SHP77 treated with DMSO at 0.1 percent for 48 hours (cell line): ENCODE measurements around the gene KCNN2.

Experiments used
- DNase-seq: peaks from one replicate; lab custom pipeline; 2025; lab: John Stamatoyannopoulos, UW

KCNN2 gene

GRCh38 chr5:114362977-114363761 lies 1.3 kb downstream of the KCNN2 start:
- no peak for DNase-seq

GRCh38 chr5:114363837-114364236 lies 2.0 kb downstream of the KCNN2 start:
- no peak for DNase-seq

DNA sequence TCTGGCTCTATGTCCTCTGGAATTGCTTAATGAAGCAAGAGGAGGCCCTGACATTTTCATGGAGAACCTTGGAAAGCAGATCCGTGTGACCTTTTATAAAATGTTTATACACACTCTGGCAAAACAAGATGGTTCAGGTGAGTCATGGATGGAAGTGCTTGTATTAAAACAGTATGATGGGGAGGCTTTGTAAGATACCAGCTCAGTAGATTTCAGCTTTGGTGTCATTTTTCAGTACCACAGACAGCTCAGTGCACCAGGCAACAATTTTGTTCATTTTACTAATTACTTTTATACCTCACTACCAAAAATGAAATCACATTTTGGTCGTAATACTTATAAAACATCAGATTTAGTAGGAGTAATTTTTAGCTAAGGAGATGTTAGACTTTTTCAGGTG lies 5.2 kb downstream of the KCNN2 start:
- no peak for DNase-seq

GRCh38 chr5:114369680-114370417 lies 8.0 kb downstream of the KCNN2 start:
- DNase-seq: no peak

DNA sequence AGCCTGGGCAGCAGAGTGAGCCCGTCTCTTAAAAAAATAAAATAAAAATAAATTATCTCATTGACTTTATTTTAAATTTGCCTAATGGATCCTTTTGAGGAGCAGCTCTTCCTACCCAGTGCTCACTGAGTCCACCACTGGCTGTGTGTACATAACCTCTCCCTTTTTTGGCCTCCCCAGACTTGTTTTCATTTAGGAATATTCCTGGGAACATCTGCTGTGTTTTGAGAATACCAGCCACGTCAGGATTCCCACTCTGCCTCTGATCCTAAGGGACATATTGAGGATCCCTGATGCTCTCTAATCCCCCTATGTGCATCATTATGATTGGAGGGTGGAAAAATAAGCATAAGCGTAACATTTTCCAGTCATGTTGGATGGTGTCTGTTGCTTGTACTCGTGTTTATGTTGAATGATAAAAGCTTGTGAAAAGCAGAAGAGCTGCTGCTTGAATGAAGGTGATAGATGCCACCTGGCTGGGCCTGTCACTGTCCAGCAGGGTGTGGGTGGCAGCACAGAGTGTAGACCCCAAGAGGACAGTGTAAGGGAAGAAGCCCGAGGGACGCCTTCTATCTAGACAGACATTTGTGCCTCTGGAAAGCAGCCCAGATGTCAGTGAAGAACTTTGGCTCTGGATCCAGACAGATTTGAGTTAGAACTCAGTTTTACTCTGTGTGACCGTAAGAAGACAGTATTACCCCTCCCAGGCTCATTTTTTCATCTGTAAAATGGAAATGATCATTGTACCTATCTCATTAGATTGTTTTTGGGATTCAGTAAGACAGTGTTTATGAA lies 15.4 kb downstream of the KCNN2 start:
- DNase-seq: no peak

DNA sequence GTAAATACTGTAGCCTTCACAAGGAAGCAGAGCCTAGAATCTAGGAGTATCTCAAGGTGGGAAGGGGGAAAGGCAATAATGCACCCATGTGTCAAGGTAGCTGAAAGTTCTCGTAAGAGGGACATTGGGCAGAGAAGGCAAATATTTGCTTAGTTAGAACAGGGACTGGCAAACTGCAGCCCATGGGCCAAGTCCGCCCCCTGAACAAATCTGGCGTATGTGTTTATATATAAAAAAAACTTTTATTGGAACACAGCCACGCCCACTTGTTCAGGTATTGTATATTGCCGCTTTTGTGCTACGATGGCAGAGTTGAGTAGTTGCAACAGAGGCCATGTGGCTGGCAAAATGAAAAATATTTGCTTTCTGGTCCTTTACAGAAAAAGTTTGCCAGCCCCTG lies 16.1 kb downstream of the KCNN2 start:
- DNase-seq: no peak

DNA sequence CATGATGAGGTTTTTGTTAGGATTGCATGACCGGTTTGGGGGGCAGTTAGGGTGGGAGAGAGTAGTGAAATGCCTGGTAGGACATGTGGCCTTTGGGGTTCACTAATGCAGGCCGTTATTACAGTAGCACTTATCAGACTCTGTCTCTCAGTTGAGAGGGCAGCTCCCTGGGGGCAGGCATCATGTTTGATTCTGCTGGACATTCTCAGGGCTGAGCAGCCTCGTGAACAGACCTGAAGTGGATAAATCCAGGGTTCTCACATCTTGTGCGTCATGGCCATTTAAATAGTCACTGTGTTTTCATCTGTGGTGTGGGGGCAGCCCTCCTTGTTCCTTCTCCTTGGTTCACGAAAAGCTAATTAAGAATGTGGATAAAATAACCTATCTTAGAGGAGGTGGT lies 18.9 kb downstream of the KCNN2 start:
- DNase-seq: no peak

DNA sequence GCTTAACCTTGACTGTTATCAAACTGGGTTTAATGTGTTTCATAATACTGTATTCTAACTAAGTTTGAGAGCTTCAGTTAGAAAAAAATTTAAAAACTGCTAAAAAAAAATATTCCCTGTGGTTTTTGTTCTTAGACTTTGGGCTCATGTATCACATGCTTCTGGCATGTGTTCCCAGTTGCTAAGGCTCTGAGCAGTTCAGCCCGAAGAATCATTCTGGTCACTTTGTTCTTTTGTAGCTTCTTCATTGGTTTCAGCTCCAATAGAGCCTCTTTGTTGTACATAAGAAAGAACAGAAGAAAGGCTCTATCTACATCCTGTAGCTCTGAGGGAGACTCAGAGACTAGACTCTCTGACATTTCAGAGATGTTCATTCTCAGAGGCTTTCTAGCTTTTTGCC lies 25.6 kb downstream of the KCNN2 start:
- DNase-seq: no peak

DNA sequence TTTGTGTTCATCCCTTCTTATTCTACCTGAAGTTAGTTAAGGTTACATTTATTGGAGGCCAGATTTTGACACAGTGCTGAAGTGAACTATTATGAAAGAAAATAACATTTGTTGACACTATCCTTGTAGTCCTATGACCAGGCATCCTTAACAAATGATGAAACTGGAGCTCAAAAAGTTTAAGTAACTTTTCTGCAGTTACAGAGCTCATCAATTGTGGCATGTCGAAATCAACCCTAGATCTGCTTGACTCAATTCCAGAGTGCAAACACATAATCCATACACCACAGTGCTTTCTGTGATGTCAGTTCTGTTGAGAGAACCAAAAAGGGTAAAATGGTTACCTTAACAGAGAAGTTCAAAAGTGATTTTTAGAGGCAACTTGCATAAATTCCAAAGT lies 28.6 kb downstream of the KCNN2 start:
- DNase-seq: no peak

DNA sequence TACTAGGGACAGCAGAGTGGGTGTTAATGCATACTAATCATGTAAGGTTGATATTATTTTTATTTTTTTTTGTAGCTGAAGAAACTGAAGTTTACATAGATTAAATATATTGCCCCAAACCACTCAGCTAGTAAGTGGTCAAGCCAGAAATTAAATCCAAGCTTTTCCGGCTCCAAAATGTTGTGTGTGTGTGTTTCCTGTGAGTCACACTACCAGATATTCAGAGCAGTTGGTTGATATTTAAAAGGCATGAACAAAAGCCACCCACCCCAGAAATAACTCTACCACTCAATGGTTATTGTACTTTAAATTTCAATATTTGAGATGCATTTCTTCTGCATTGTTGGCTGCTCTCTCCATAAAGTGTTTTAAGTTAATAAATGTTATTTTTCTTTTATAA lies 29.5 kb downstream of the KCNN2 start:
- no peak for DNase-seq

- DNase-seq: no peak
Observed at GRCh38 chr5:114393159-114393558, 31.3 kb downstream of the KCNN2 start.

- no peak for DNase-seq
Observed at GRCh38 chr5:114402206-114402605, 40.3 kb downstream of the KCNN2 start.

- no peak for DNase-seq
Observed at GRCh38 chr5:114407783-114408182, 45.9 kb downstream of the KCNN2 start.

GRCh38 chr5:114408847-114409246 lies 47.0 kb downstream of the KCNN2 start:
- no peak for DNase-seq

DNA sequence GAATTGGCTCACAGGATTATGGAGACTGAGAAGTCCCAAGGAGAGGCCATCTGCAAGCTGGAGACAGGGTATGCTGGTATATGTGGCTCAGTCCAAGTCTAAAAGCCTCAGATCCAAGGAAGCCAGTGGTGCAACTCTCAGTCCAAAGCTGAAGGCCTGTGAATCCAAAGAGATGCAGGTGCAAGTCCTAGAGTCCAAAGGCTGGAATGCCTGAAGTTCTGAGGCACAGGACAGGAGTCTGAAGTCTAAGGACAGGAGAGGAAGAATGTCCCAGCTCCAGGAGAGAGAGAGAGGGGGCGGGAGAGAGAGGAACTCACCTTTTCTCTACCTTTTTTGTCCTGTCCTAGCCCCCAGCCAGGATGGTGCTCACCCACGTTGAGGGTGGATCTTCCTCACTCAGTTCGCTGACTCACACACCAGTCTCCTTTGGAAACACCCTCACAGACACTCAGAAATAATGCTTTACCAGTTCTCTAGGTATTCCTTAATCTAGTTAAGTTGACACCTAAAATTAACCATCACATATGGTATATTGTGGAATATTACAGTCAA lies 49.6 kb downstream of the KCNN2 start:
- no peak for DNase-seq

DNA sequence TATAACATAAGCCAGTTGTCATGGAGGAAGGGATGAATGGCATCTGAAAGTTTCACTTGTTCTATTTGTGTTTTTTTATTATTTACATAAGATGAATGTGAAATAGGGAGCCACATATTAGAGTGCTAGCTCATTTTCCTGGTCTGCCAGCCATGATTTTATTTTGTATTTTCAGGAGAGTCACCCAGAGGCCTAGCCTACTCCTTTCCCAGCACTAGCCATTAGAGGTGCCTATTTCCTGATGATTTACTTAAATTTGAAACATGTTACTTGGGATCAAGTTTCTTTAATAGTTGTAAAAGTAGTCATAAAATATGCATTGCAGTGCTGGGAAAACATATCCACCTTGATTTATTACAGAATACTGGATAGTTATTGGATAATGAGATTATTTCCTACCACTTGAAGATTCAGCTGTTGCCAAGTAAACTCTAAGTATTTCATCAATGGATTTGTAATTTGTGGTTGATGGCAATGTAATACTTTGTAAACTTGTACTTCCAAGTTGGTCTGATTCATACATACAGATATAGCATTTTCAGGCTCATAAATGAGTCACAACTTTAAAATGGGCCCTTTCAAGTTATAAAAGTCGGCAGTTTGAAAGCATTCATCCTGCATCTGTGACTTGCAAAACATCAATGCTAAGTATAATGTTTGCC lies 50.8 kb downstream of the KCNN2 start:
- DNase-seq: no peak

DNA sequence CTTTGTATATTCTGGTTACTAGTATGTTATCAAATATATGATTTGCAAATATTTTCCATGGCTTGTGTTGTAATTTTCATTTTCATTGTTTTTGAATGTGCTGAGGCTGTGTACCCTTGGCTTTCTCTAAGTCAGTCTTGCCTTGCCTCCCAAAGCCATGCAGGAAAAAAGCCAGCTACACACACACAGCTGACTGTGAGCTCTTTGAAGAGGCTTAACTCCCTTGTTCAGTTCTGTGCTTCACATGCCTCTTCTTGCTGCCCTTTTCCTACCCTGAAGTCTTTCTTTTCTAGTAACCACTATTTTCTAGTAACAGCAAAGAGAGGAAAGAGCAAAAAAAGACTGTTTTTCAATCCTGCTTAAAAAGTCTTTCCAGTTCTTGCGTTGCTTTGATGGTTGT lies 53.9 kb downstream of the KCNN2 start:
- no peak for DNase-seq

GRCh38 chr5:114416254-114416653 lies 54.4 kb downstream of the KCNN2 start:
- DNase-seq: no peak

- DNase-seq: no peak
Observed at GRCh38 chr5:114417519-114417918, 55.6 kb downstream of the KCNN2 start.

GRCh38 chr5:114418176-114419066 lies 56.6 kb downstream of the KCNN2 start:
- DNase-seq: no peak

DNA sequence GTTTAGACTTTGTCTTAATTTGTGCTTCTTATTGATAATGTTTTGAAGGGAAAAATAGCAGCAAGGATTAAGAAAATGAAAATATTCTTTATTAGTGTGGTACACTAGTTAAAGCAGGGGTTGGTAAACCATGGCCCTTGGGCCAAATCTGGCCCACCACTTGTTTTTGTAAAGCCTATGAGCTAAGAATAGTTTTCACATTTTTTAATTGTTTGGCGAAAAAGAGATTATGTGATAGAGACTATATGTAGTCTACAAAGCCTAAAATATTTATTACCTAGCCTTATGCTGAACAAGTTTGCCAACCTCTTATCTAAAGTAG lies 57.2 kb downstream of the KCNN2 start:
- no peak for DNase-seq
